HEK293 (cell line): Measurements from ENCODE around the gene RGS5.
"Not testable (repeated sequence)": the region's sequence is repeated elsewhere in the genome, so short reads cannot be mapped to it uniquely, and the experiment has no call there.

Source experiments
- ZBTB11 ChIP-seq: fragments of 450-650 bp; formaldehyde crosslinking; conservative IDR thresholded peaks from 2 replicates; pipeline ENCODE4 v1.5.1; 2016; ENCODE audit warnings: low read depth, missing biosample characterization, missing genetic modification characterization
- ZNF311 ChIP-seq: fragments of 450-650 bp; formaldehyde crosslinking; IDR thresholded peaks from 2 replicates; pipeline ENCODE4 v1.5.1; 2017; ENCODE audit warnings: missing biosample characterization, missing genetic modification characterization, borderline replicate concordance
- ZNF404 ChIP-seq: fragments of 450-650 bp; formaldehyde crosslinking; IDR thresholded peaks from 2 replicates; pipeline ENCODE4 v1.5.1; 2017; ENCODE audit warnings: missing biosample characterization, missing genetic modification characterization

GRCh38 chr1:163244648-163245047 is 41.9 kb upstream of the RGS5 start:
- not testable (repeated sequence) for TF ChIP-seq ZBTB11 (tag by site-specific recombination); ZNF311; ZNF404 (tag by site-specific recombination)
